Keratinocyte (primary cell): ENCODE results near the gene GRAMD1C. TPM values are rescaled to one million over a fixed set of nuclear protein-coding genes. Genes with fewer than 3 reads are reported as not detected.

Experiments
- DNase-seq: peaks from one replicate; pipeline ENCODE4 v3.0.0-alpha.2; 2011; ENCODE audit warnings: low read depth, missing footprints, low spot score
- FAIRE-seq: peaks from 2 replicates; lab custom pipeline; 2011; peaks lifted over from hg19 to GRCh38; lab: Jason Lieb, UNC
- H2AFZ ChIP-seq: 2 replicates; pipeline ENCODE4 v1.6.0; 2012; ENCODE audit warnings: low read length, control low read depth, inconsistent platforms; ENCODE audit not compliant: control insufficient read depth
- H3K27ac ChIP-seq: 2 replicates; pipeline ENCODE4 v1.5.1; 2011; ENCODE audit warnings: low read length; ENCODE audit not compliant: control insufficient read depth, insufficient read depth
- H3K27me3 ChIP-seq: 3 replicates; pipeline ENCODE4 v1.6.0; 2011; ENCODE audit warnings: low read length; ENCODE audit not compliant: control insufficient read depth, insufficient read depth; ENCODE audit errors: extremely low read depth
- H3K36me3 ChIP-seq, 2 experiments: 2 replicates in 1 of 2; 3 replicates in 1 of 2; pipeline ENCODE4 v1.5.1; 2011; ENCODE audit warnings: low read length in 2 of 2, mild to moderate bottlenecking in 1 of 2; ENCODE audit not compliant: control insufficient read depth in 2 of 2, insufficient read depth in 2 of 2; ENCODE audit errors: extremely low read depth in 1 of 2
- H3K4me1 ChIP-seq: 3 replicates; pipeline ENCODE4 v1.5.1; 2011; ENCODE audit warnings: low read length; ENCODE audit not compliant: control insufficient read depth, insufficient read depth; ENCODE audit errors: extremely low read depth
- H3K4me2 ChIP-seq: 3 replicates; pipeline ENCODE4 v1.6.0; 2011; ENCODE audit warnings: low read depth, low read length; ENCODE audit not compliant: control insufficient read depth, insufficient read depth; ENCODE audit errors: extremely low read depth
- H3K4me3 ChIP-seq, 3 experiments: fragments of 200-600 bp in 1 of 3; sonication (generic) in 1 of 3; 2 replicates in 2 of 3; 3 replicates in 1 of 3; pipeline ENCODE4 v1.5.1; 2011 to 2016; ENCODE audit warnings: low read length in 3 of 3, mild to moderate bottlenecking in 3 of 3, control low read depth in 2 of 3, inconsistent platforms in 1 of 3, low read depth in 1 of 3, mixed read lengths in 1 of 3, mixed run types in 1 of 3, moderate library complexity in 1 of 3; ENCODE audit not compliant: control insufficient read depth in 2 of 3, insufficient read depth in 2 of 3; ENCODE audit errors: extremely low read depth in 1 of 3
- H3K79me2 ChIP-seq: 2 replicates; pipeline ENCODE4 v1.6.0; 2012; ENCODE audit warnings: low read length; ENCODE audit not compliant: control insufficient read depth, insufficient read depth
- H3K9ac ChIP-seq: 3 replicates; pipeline ENCODE4 v1.6.0; 2011; ENCODE audit warnings: low read length; ENCODE audit not compliant: control insufficient read depth, insufficient read depth; ENCODE audit errors: extremely low read depth
- H3K9me1 ChIP-seq: 3 replicates; pipeline ENCODE4 v1.6.0; 2011; ENCODE audit warnings: low read length; ENCODE audit not compliant: control insufficient read depth, insufficient read depth; ENCODE audit errors: extremely low read depth
- H3K9me3 ChIP-seq: 2 replicates; pipeline ENCODE4 v1.5.1; 2012; ENCODE audit warnings: low read depth, low read length; ENCODE audit not compliant: control insufficient read depth
- H4K20me1 ChIP-seq: 3 replicates; pipeline ENCODE4 v1.6.0; 2011; ENCODE audit warnings: low read length; ENCODE audit not compliant: control insufficient read depth, insufficient read depth; ENCODE audit errors: extremely low read depth
- CTCF ChIP-seq, 3 experiments: IDR thresholded peaks in 1 of 3; conservative IDR thresholded peaks in 1 of 3; optimal IDR thresholded peaks in 1 of 3; 2 replicates in 2 of 3; 3 replicates in 1 of 3; pipeline versions ENCODE3 to v1.5.1; 2011; ENCODE audit warnings: low read length in 3 of 3, mild to moderate bottlenecking in 3 of 3, moderate library complexity in 2 of 3, control low read depth in 1 of 3, inconsistent platforms in 1 of 3; ENCODE audit not compliant: insufficient read depth in 2 of 3; ENCODE audit errors: extremely low read depth in 1 of 3
- EZH2 ChIP-seq: IDR thresholded peaks from one replicate; pipeline ENCODE4 v1.6.1; 2012; ENCODE audit warnings: inconsistent platforms, mild to moderate bottlenecking, low read length, moderate library complexity
- dilution Hi-C: fragments of 300-500 bp; cut with MboI; formaldehyde crosslinking; loops from one replicate; pipeline ENCODE4 v1.7.0; 2020; ENCODE audit warnings: low sequenced_read_pairs; ENCODE audit not compliant: extremely low pct_ligation_motif_present
- polyA plus RNA-seq, 5 experiments: library from polyadenylated mRNA; depleted of rRNA in 3 of 5; stranded (reverse) in 3 of 5; stranded (forward) in 1 of 5; unstranded in 1 of 5; fragments of >200 nt; gene quantifications; 1 replicate in 1 of 5; 2 replicates in 3 of 5; 3 replicates in 1 of 5; pipeline versions ENCODE4 v1.2.1 to v1.2.3, GENCODE V29; 2011 to 2012; ENCODE audit warnings: missing spikeins in 2 of 5, low read depth in 1 of 5, low replicate concordance in 1 of 5

Gene GRAMD1C
- polyA plus RNA-seq, 1 donor (not counting 4 experiments of a cell fraction or from before 2014, with no cell fraction given), result 2.7 TPM

- FAIRE-seq (peak; percentile 52), DNase-seq (no peak)
- Histone ChIP-seq H3K36me3 (no peaks in the 10 kb centered on the region), H4K20me1 (no peaks in the 10 kb centered on the region), H3K9me3 (no peaks in the 10 kb centered on the region), H2AFZ (no peak overlapping the region), H3K79me2 (no peaks in the 10 kb centered on the region), H3K27me3 (no peaks in the 10 kb centered on the region), H3K27ac (no peak overlapping the region), H3K9me1 (no peaks in the 10 kb centered on the region), H3K4me3 (no peak overlapping the region), H3K4me2 (no peak overlapping the region), H3K9ac (no peak overlapping the region), H3K4me1 (peaks cover 9% of the 10 kb centered on the region)
- TF ChIP-seq CTCF (optimal IDR thresholded peaks at IDR 0.05 in 1 of 3, IDR thresholded peaks at IDR 0.05 in 1 of 3, conservative IDR thresholded peaks at IDR 0.05 in 1 of 3; ENCODE audit: extremely low read depth in 1 of 3, insufficient read depth in 2 of 3, low read length in 3 of 3) (no peak), EZH2 (no peak)
- dilution Hi-C loops, result no loop called here
These were observed 57.4 kb downstream of the GRAMD1C start for GRCh38 chr3:113895964-113896363.

- H2AFZ ChIP-seq, result peak overlapping the region; percentile 45
- no peak for DNase-seq
These were observed 58.3 kb downstream of the GRAMD1C start for GRCh38 chr3:113896930-113897329.

More at GRCh38 chr3:113896930-113897329, 58.3 kb downstream of the GRAMD1C start:
- peak overlapping the region in 2 of 3 experiments; percentile 15 to 55 for H3K4me3 ChIP-seq
- no peaks in the 10 kb centered on the region for H3K79me2 ChIP-seq
- no peaks in the 10 kb centered on the region for H3K27me3 ChIP-seq
- FAIRE-seq, result no peak
- H3K27ac ChIP-seq, result no peak overlapping the region
- no peaks in the 10 kb centered on the region for H4K20me1 ChIP-seq
- H3K36me3 ChIP-seq, result no peaks in the 10 kb centered on the region
- dilution Hi-C loops, result no loop called here
- peak overlapping the region; percentile 67 for H3K4me2 ChIP-seq
- H3K9me3 ChIP-seq, result no peaks in the 10 kb centered on the region
- TF ChIP-seq CTCF (optimal IDR thresholded peaks at IDR 0.05 in 1 of 3, IDR thresholded peaks at IDR 0.05 in 1 of 3, conservative IDR thresholded peaks at IDR 0.05 in 1 of 3; ENCODE audit: extremely low read depth in 1 of 3, insufficient read depth in 2 of 3, low read length in 3 of 3), result no peak
- no peak for TF ChIP-seq EZH2
- H3K4me1 ChIP-seq, result peaks cover 9% of the 10 kb centered on the region
- no peak overlapping the region for H3K9ac ChIP-seq
- no peaks in the 10 kb centered on the region for H3K9me1 ChIP-seq
